Heart left ventricle (tissue), 13 donors: Measurements from ENCODE around the gene LNPEP.
"Not testable (repeated sequence)": the region's sequence is repeated elsewhere in the genome, so short reads cannot be mapped to it uniquely, and the experiment has no call there.

Source experiments
- POLR2A ChIP-seq, 2 donors: fragments of 450-650 bp; IDR thresholded peaks; one replicate each; pipeline ENCODE4 v1.6.1; 2017; ENCODE audit warnings: antibody characterized with exemption in 2 of 2, mild to moderate bottlenecking in 2 of 2, moderate library complexity in 2 of 2
- TF ChIP-seq, protein P1 (sequence below), 12 donors: fragments of 200-600 bp; sonication (generic) in 4 of 12; IDR thresholded peaks; one replicate each; pipeline versions ENCODE4 v1.5.0 to v1.8.0; 2018 to 2022; ENCODE audit warnings: antibody characterized with exemption in 12 of 12, mild to moderate bottlenecking in 5 of 12
- donor health status: ischemic (EF 13 %, LVEDD 7.1; RV severe dilation, severe dysfunction).
- donor health status: DM: no; HTN: yes; CAD: no.
- donor health status: DM: no; HTN: no; CAD: no.
- donor health status: ischemic (EF 25% LVEDD 6.9; RV normal size, moderate dysfunction).
- donor health status: ischemic (EF 25% LVEDD 5.7; RV mildly dilated, moderate dysfunction).
- donor health status: ischemic (EF 35%, LVEDD 5.7; RV mildly dilated, moderate dysfunction).
- donor health status: nonischemic (EF 11% LVEDD 7.7; RV severe dilation, severe dysfunction).
- donor health status: DM: yes; HTN: yes; CAD: no.
- donor health status: PGD.
- donor health status: ischemic (EF 29% LVEDD 5.4; RV normal size, mild dysfunction).
- donor health status: nonischemic (EF 23%, LVEDD 6.1; RV moderate dilation, normal function).

DNA sequence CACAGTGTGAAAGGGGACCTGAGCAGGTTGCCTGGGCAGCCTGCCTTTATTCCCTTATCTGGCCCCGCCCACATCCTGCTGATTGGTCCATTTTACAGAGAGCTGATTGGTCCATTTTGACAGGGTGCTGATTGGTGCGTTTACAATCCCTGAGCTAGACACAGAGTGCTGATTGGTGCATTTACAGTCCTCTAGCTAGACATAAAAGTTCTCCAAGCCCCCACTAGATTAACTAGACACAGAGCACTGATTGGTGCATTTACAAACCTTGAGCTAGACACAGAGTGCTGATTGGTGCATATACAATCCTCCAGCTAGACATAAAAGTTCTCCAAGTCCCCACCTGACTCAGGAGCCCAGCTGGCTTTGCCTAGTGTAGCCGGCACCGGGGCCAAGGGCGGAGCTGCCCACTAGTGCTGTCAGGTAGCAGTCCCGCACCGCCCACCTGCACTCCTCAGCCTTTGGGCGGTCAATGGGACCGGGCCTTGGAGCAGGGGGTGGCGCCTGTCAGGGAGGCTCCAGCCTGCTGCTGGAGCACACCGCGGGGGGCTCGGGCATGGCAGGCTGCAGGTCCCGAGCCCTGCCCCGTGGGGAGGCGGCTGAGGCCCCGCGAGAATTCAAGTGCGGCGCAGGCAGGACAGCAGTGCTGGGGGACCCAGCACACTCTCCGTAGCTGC, 149.0 kb downstream of the LNPEP start:
- TF ChIP-seq POLR2A (IDR thresholded peaks at IDR 0.05) = not testable (repeated sequence)
- TF ChIP-seq, protein P1, sequence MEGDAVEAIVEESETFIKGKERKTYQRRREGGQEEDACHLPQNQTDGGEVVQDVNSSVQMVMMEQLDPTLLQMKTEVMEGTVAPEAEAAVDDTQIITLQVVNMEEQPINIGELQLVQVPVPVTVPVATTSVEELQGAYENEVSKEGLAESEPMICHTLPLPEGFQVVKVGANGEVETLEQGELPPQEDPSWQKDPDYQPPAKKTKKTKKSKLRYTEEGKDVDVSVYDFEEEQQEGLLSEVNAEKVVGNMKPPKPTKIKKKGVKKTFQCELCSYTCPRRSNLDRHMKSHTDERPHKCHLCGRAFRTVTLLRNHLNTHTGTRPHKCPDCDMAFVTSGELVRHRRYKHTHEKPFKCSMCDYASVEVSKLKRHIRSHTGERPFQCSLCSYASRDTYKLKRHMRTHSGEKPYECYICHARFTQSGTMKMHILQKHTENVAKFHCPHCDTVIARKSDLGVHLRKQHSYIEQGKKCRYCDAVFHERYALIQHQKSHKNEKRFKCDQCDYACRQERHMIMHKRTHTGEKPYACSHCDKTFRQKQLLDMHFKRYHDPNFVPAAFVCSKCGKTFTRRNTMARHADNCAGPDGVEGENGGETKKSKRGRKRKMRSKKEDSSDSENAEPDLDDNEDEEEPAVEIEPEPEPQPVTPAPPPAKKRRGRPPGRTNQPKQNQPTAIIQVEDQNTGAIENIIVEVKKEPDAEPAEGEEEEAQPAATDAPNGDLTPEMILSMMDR (IDR thresholded peaks at IDR 0.05) = not testable (repeated sequence)
